Stimulated activated CD4-positive, alpha-beta T cell treated with anti-CD3 and anti-CD28 coated beads, TNF-alpha, amount 100 ng/mL, for 1 hour (primary cell): ENCODE data around the gene LEF1.
"Not testable (repeated sequence)": the region's sequence is repeated elsewhere in the genome, so short reads cannot be mapped to it uniquely, and the experiment has no call there.

ENCODE experiments used
- DNase-seq, 3 donors: peaks; one replicate each; pipeline ENCODE4 v3.0.0-alpha.2; 2020; ENCODE audit warnings: low read depth in 3 of 3, low spot score in 1 of 3

The LEF1 gene

GRCh38 chr4:108068442-108068841 lies 100.3 kb downstream of the LEF1 start:
- no peak for DNase-seq

DNA sequence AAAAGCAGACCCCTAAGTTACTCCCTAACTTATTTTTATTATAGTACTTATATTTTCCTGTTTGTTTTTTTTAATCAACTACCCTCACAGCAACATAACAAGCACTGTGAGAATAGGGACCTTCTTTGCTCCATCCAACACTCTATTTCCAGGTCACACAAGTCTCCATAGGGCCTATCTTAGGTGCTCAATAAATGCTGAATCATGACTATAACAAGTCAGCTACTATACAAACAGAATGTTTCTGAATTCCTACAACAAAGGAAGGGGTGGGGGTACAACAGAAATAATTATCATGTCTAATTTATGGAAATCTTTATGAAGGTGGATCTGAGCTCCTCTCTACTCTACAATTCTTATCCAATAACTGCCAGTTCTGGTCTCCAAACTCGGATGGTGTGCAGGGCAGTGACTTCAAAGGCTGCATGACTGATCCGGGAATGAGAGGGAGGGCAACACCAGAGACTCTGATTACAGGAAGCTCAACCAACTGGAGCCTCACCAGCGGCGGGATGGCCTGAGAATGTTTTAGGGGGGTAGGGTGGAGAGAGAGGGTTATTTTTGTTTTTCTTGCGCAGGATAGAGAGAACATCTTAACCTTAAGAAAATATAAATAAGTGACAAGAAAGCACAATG lies 107.9 kb downstream of the LEF1 start:
- no peak for DNase-seq

- DNase-seq, result no peak
Observed at GRCh38 chr4:108060164-108060563, 108.6 kb downstream of the LEF1 start.

DNA sequence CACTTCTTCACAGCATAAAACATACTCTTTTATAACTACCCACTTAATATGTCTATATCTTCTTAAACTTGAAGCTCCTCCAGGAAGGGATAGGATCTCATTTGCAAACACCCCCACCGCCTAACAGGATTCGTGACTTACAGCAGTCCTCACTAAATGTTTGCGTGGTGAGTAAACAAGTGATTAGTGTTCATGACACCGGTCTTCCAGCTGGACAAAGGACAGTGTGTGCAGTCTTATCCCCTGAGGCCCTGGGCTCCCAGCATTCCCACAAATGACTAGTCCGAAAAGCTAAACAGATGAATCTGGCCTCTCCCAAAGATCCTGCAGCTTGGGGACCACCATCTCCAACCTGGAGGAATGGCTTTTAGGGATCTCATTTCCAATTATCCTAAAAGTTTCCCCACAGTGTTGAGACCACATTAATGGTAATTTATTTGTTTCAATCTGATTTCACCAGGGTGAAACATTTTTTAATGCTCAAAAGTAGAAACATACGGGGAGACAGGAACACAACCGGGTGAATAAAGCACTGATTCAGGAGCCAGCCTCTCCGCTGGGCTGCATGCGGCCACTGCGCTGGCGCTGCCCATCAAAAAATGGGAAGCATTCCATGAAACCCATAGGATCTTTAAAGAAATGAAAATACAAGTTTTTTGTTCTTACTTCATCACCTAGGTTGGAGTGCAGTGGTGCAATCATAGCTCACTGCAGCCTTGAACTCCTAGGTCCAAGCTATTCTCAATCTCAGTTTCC lies 109.9 kb downstream of the LEF1 start:
- DNase-seq, result no peak

GRCh38 chr4:108056418-108056817 lies 112.3 kb downstream of the LEF1 start:
- no peak for DNase-seq

DNA sequence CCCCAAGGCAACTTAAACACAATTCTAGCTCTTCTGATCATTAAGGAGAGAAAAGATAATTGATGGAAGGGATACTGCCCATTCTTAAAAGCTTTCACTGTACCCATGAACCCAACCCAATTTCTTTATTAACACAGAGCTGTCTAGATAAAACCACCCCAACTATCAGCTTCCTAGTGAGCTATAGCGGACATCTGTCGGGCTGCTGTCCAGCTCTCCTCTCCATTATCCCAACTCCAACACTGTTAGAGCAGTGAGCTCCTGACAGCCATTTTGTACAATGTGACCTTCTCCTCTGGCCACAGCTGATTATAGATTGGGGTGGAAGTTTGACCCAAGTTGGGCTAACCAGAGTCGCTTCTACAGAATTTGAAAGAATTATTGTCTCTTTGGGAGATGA lies 112.9 kb downstream of the LEF1 start:
- DNase-seq, result no peak

- no peak for DNase-seq
Observed at GRCh38 chr4:108054025-108054638, 114.6 kb downstream of the LEF1 start.

DNA sequence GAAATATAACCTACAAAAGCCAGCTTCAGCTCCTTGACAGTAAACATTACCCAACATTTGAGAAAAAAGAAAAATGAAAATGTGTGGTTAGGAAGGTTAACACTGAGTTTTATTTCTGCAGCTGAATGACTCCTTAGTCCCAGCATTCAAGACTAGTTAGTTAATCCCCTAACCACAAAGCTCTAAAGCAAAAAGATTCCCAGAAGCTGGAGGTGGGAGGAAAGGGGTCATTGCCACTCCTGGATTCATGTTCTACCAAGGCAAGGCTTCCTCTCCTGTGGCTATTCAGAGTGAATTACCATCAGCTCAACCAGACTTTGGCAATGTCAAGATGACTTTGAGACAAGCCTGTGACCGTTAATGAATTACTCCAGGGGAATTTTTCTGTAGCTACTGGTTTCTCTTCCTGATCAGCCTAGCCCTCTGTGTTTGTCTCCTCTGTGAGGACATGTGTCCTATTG lies 115.5 kb downstream of the LEF1 start:
- DNase-seq, result no peak

DNA sequence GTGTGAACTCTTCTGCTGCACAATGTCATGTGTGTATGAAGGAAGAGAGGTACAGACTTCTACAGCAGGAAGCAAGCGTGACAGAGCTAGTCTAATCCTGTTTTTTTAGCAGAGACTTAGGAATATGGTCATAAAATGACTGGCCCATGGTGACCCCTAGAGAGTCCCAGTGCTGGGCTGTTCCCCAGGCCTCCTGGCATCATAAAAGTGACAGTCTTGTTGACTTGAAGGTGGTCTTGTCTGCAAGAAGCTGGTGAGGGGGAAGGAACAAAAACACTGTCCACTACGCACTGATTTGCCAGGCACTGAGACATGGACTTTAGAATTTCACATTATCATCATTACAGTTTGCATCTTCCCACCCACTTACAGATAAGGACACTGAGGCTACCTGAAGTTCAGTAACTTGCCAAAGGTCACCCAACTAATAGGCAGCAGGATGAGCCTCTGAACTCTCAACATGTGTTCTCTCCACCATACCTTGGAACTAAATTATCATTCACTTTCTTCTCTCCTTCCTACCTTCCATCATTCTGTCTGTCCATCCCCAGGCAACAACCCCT lies 116.1 kb downstream of the LEF1 start:
- no peak for DNase-seq

GRCh38 chr4:108051343-108051742 lies 117.4 kb downstream of the LEF1 start:
- DNase-seq, result no peak

DNA sequence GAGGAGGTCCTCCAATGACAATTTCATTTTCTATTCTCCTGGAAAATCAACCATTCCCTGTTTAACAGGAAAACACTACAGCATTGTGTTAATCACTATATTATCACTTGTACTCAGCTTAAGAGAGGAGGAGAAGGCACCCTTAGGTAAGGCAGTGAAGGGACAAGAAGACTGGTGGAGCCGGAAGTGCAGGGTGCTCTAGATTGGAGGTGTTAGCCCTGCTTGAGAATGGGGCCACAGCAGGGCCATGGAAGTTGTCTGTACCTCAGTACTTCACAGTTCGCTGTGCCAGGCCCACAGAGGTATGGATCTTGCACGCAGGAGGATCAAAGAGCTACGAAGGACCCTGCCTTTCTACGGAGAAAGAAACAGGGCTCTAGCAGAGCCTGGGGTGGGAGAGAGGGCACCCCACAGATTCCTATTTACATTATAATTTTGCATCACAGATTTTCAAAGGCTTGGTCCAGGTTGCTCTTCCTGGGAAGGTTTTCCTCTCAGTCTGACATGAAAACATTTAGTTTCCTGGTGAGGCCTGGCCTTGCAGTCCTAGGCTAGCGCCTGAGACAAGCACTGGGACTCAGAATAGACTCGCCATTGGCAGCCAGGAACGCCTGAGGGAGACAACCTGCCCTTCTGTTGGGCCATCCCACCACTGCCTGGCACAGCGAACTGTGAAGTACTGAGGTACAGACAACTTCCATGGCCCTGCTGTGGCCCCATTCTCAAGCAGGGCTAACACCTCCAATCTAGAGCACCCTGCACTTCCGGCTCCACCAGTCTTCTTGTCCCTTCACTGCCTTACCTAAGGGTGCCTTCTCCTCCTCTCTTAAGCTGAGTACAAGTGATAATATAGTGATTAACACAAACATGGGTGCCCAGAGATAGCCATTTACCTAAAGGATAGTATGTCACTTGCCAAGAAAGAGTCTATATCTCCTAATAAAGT lies 118.3 kb downstream of the LEF1 start:
- DNase-seq, result not testable (repeated sequence)

DNA sequence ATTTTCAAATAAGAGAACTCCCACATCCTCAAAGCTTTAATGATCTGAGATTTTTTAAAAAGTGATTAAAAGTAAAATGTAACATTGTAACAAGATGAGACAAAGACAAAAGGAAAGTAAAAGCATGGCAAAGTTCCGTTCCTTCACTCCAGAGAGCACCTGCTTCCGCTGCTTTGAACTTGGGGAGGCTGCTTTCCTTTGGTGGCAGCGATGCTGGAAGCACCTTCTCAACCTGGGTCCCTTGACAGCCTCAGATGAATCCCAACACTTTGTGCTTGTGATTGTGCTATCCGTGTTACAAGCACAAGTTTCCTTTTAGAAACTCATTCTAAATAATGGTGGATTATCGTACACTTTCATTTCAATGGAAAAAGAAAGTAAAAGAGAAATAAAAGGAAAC lies 119.3 kb downstream of the LEF1 start:
- no peak for DNase-seq

DNA sequence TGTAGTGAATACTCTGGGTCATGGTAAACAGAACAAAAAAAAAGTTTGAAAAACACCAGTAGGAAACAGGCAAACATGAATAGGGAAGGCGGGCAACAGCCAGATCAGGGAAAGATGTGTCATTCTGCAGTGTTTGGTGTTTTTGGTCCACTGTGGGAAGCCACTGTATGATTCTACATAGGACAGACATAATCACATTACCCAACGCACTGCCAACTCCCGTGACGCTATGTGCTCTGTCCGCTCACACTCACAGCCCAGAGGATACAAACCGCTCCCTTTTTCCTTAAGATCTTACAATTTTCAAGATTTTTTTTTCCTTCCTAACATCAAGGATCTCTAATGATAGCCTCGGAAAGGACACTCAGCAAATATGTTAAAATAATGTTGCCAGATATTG lies 119.7 kb downstream of the LEF1 start:
- no peak for DNase-seq

DNA sequence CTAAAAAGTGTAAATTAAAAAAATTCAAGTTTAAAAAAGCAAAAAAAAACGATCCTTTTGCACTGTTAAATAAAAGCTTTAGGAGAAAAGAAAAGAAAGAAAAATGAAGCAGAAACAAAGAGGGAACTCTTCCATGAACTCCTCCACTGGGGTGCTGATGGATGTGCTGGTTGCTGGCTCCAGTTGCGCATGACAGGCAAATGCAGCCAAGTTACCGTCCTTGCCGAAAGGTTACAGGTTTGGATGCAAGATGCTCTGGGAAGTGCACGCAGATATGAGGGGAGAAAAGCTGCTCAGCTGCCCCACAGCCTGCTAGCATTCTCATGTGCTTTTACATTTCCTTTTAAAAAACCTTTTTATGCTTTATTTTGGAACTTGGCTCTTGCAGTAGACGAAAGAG lies 120.6 kb downstream of the LEF1 start:
- no peak for DNase-seq

DNA sequence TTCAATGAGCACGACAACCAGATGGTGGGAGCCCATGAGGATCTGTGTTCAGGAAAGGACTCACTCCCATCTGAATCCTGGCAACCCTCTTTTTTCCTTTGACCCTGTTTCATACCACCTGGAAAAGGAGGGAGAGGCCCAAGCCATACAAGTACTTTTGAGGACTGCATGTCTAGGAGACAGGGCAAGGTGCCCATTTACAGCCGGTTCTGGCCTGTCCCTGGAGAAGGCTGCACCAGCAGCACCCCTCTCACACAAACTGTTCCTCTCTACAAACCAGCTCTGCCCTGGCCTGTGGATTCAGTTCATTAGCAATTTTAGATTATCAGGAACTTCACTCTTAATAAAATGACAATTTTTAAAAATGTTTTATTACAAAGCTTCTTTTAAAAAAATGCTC lies 121.5 kb downstream of the LEF1 start:
- DNase-seq, result no peak

DNA sequence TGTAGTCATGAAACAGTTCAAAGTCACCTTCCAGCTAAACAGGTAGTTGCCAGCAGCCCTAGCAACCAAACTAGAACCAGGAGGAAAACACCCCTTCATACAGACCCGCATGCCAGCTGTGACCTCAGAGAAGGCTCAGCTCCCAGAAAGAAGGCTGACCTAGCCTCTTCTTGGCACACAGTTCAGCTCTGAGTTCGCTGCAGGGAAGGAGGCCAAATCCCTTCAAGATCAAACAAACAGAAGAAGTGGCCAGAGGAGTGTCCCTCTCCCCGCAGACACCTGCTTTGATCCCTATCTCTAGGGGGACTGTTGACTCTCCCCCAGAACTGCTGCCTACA lies 123.1 kb downstream of the LEF1 start:
- DNase-seq, result no peak

DNA sequence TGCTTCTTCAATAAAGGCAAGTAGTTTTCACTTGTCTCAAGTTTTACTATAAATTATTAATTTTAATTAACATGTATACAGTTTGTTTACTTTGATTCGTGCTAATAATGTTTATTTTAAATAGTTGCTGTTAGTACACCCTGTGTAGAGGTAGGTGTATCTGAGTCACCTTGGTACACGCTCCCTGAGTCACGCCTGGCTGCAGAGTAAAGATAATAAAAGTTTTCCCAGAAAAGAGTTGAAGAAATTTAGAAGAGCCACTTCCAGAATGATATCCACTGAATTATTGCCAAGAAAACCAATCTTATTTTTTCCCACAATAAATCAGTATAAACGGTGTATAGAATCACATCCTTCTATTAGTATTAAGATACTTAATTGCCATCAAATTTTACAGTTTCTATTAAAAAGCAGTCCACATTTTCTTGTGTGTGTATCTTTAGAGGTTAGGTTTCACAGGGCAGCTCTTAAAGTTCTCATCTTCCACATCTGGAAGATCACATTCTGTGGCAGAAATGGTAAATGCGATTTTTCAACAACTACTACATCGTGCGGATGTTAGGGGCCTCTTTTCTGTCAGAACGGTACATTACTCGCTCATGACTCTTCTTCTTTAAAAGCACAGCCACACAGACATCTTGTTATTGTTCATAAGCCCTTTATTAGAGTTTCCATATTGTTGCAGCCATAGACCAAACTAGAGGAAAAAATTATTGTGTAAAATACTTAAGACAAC lies 123.6 kb downstream of the LEF1 start:
- no peak for DNase-seq

DNA sequence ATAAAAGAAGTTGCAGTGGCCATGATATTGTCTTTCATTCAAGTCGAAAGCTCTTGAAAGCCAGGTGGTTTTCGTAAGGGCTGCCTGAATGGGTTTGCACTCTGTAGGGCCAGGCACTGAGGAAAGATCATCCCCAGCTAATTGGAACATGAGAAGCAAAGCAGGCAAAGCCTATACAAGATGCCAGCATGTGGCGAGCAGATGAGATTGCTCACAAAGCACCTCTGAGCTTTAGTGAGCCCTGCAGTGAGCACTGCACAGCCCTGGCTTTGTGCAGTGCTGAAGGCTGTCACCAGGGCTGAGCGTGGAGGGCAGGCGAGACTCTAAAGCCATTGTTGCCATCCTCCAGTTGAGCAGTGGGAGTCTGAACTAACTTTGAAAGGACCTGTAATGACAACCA lies 125.2 kb downstream of the LEF1 start:
- no peak for DNase-seq

DNA sequence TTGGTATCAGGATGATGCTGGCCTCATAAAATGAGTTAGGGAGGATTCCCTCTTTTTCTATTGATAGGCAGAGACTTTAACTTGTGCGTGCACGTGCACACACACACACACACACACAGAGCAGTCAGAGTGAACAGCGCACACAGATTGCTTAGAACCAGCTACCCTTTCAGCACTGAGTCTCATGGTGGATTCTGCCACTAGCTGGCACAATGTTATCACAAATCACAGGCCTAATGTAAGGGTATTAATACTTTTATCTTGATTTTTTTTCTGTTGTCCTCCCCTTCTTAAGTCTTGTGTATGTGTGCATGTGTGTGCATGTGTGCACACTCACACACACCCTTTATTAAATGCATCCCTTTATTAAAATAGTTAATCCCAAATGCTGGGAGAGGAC lies 125.8 kb downstream of the LEF1 start:
- no peak for DNase-seq

DNA sequence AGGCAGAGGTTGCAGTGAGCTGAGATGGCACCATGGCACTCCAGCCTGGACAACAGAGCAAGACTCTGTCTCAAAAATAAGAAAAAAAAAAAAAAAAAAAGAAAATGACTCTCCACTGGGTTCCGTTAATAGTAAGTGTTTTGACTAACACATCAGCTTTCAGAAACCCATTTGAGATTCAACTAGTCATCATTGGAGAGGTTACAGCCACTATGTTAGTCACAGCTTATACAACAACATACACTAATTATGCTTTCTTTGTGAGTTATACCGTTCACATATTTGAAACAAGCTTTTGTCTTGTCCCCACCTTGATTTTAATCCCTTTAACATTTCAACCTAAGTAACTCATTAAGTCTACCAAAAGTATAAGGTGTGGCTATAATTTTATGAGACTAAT lies 130.8 kb downstream of the LEF1 start:
- no peak for DNase-seq
